Stimulated activated CD8-positive, alpha-beta memory T cell treated with anti-CD3 and anti-CD28 coated beads, Interleukin-7, amount 100 ng/mL, for 1 hour (primary cell): ENCODE results near the gene SMIM3.
"Not testable (repeated sequence)": the region's sequence is repeated elsewhere in the genome, so short reads cannot be mapped to it uniquely, and the experiment has no call there.

Experiments used
- DNase-seq, 2 donors: peaks; one replicate each; pipeline ENCODE4 v3.0.0-alpha.2; 2020; ENCODE audit warnings: low read depth in 2 of 2

The SMIM3 gene

GRCh38 chr5:150793423-150793888 lies 14.9 kb downstream of the SMIM3 start:
- DNase-seq: not testable (repeated sequence)

GRCh38 chr5:150794927-150795326 lies 16.4 kb downstream of the SMIM3 start:
- DNase-seq: no peak

DNA sequence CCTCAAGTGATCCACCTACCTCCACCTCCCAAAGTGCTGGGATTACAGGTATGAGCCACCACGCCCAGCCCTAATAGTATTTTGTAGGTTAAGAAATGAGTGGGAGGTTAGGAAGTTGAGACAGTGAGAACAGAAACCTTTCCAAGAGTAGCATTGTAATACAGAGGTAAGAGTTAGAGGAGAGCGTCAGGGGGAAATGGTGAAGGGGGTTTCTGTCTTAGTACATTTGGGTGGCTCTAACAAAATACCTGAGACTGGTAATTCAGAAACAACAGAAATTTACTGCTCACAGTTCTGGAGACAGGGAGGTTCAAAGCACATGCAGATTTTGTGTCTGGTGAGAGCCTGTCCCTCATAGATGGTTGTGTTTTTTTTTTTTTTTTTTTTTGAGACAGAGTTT lies 18.8 kb downstream of the SMIM3 start:
- no peak for DNase-seq

GRCh38 chr5:150801117-150801927 lies 22.8 kb downstream of the SMIM3 start:
- DNase-seq: no peak

DNA sequence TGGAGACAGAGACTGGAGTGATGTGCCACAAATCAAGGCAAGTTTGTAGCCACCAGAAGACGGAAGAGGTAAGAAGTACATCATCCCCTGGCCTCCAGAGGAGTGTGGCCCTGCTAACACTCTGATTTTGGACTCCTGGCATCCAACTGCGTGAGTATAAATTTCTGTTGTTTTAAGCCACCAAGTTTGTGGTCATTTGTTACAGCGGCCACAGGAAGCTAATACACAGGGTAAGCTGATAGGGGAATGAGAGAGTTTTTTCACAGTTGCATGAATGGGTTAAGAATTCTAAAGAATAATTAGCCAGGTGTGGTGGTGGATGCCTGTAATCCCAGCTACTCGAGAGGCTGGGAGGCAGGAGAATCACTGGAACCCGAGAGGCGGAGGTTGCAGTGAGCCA lies 25.8 kb downstream of the SMIM3 start:
- no peak for DNase-seq

DNA sequence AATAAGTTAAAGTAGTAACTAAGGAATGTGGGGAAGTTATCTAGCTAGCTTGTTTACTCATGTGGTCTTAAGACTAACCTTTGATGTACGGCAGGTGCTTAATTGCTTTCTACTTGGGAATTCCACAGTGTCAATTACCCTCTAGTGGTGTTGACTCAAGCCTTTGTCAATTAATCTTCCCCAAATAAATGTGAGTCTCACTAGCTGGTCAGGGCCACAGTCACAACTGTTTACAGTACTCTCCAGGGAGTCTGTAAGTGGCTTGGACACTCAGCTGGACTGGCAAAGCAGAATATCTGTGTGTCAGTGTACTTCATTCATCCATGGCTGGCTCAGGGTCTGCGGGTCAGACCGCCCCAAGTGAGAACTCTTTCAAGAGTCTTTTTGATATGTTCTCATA lies 30.8 kb downstream of the SMIM3 start:
- DNase-seq: no peak

DNA sequence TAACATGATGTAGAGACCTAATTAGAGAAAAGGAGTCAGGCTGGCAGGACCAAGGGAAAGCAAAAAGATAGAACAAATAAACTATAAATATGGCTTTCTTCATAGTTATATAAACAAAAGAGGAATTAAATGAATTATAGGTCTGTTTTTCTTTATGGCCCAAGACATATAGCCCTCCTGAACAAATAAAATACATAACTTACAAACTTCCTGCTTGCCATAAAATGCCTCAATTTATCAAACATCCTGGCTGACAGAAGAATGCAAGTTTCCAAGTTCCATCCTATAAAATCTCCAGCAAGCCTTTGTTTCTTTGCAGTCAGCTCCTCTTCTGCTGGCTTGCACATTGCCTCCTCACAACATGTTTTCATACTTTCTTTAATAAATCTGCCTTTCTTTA lies 36.5 kb downstream of the SMIM3 start:
- DNase-seq: no peak

DNA sequence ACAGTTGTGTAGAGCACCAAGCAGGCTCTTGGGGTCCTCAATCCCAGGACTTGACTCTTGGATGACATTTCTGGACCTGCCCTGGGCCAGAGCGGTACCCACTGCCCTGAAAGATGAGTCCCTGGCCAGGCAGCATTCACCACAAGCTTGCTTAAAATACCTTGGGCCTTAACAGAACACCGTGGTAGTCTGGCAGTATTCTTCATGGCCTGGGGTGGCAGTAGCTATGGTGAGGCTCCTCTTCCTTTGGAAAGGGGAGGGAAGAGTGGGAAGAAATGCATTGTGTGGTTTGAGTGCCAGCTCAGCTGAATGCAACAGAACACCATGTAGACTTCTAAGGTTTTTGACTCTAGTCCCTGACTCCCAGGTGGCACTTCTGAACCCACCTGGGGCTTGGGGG lies 38.4 kb downstream of the SMIM3 start:
- DNase-seq: no peak

GRCh38 chr5:150829744-150830143 lies 51.2 kb downstream of the SMIM3 start:
- DNase-seq: no peak

- not testable (repeated sequence) for DNase-seq
Measured at GRCh38 chr5:150831821-150832220, 53.3 kb downstream of the SMIM3 start.

DNA sequence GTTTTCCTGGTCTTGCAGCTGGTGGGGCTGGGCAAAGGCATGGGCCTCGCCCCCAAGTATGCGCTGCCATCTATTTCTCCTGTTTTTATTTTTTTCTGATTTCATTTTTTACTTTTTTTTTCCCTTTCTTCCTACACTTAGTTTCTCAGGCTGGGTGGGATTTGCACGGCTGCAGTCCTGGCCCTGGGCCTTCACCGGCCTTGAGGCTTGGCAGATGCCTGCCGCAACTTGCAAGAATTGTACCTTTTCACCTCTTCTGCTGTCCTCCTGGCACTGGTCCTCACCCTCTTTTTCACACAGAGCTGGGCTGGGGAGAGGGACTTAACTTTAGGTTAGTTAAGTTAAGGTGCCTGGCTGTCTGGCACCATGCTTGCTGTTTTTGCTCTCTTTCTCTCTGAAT lies 57.5 kb downstream of the SMIM3 start:
- DNase-seq: no peak

GRCh38 chr5:150836703-150837102 lies 58.1 kb downstream of the SMIM3 start:
- DNase-seq: no peak

GRCh38 chr5:150845185-150845859 lies 66.8 kb downstream of the SMIM3 start:
- DNase-seq: not testable (repeated sequence)

DNA sequence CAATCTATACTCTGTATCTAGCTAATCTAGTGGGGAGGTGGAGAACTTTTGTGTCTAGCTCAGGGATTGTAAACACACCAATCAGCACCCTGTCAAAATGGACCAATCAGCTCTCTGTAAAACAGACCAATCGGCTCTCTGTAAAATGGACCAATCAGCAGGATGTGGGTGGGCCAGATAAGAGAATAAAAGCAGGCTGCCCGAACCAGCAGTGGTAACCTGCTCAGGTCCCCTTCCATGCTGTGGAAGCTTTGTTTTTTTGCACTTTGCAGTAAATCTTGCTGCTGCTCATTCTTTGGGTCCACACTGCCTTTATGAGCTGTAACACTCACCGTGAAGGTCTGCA lies 67.7 kb downstream of the SMIM3 start, which contains the start of gene IRGM:
Gene IRGM (plus strand): TSS at position 214 of the 346 bp plus-strand sequence. CDS start 1,603 bp downstream, outside the sequence.
- not testable (repeated sequence) for DNase-seq
